C4-2B (cell line): ENCODE data around the gene CDCA8.
"Not testable (repeated sequence)": the region's sequence is repeated elsewhere in the genome, so short reads cannot be mapped to it uniquely, and the experiment has no call there.

ENCODE experiments used
- H3K27ac ChIP-seq: fragments of 450-650 bp; 2 replicates; pipeline ENCODE4 v1.5.1; 2017
- ZFX ChIP-seq: fragments of 450-650 bp; IDR thresholded peaks from 2 replicates; pipeline ENCODE4 v1.6.1; 2017
- TF ChIP-seq, protein P1 (sequence below): fragments of 450-650 bp; conservative IDR thresholded peaks from 2 replicates; pipeline ENCODE4 v1.5.1; 2017; ENCODE audit warnings: mild to moderate bottlenecking

Gene CDCA8

DNA sequence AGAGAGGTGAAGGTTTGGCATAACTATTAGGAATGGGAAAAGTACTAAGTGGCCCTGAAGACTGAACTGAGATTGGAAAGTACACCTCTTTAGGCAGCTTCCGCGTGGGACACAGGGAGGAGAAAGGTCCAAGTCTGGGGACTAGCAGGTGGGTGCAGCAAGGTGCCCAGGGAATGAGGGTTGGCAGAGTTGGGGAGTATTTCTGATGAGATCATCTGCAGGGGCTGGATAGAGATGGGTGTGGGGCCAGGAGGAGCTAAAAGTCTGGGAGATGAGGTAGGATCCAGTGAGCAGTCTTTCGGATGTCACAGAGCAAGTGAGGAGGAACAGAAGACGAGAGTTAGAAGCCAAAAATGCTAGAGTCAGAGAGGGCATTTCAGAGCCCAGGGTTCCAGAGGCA lies 36.1 kb downstream of the CDCA8 start:
- TF ChIP-seq ZFX = no peak
- TF ChIP-seq, protein P1, sequence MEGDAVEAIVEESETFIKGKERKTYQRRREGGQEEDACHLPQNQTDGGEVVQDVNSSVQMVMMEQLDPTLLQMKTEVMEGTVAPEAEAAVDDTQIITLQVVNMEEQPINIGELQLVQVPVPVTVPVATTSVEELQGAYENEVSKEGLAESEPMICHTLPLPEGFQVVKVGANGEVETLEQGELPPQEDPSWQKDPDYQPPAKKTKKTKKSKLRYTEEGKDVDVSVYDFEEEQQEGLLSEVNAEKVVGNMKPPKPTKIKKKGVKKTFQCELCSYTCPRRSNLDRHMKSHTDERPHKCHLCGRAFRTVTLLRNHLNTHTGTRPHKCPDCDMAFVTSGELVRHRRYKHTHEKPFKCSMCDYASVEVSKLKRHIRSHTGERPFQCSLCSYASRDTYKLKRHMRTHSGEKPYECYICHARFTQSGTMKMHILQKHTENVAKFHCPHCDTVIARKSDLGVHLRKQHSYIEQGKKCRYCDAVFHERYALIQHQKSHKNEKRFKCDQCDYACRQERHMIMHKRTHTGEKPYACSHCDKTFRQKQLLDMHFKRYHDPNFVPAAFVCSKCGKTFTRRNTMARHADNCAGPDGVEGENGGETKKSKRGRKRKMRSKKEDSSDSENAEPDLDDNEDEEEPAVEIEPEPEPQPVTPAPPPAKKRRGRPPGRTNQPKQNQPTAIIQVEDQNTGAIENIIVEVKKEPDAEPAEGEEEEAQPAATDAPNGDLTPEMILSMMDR = no peak
- no peak overlapping the region for H3K27ac ChIP-seq

DNA sequence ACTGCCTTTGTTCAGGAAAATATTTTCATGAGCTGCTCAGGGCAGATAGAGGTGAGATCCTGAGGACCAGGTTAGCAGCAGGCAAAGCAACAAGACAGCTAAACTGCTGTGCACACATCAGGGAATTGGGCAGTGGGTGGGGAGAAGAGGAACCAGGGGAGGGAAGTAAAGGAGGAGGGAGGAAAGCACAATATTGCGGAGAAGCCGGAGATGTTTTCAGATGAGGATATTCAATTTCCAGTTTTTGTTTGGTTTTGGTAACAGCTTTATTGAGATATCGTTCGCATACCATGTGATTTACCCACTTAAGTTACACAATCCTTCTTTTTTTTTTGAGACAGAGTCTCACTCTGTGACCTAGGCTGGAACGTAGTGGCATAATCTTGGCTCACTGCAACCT lies 38.1 kb downstream of the CDCA8 start:
- H3K27ac ChIP-seq = no peak overlapping the region

DNA sequence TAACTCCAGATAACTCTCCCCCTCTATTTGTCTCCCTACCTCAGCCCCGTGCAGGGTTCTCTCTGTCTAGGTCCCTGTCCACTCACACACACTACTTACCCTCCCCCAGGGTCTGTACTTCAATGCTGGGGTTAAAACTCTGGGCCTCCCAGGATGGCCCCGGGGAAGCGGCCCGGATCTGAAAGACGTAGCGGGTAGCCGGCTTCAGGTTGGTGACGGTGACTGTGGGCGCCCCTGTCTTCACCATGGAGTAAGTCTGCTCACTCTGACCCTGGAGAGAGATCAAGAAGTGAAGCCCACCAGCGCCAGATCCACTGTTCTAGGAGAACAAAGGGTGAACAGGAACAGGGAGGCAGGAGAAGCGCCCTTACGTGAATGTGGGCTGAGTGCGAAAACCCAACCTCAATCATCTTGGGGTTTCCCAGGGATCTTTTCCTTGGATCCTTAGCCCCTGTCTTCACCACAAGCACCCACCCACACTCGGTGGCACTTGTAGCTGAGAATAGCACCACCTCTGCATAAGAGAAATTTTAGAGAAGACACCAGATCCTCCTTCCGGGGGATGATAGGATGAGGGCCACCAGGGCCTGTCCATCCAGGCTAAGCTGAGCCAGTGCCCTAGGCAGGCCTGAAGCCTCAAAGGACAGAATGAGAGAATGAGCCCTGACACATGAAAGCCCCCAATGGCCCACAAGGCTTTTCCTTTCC lies 39.1 kb downstream of the CDCA8 start:
- TF ChIP-seq, protein P1 = no peak
- no peak for TF ChIP-seq ZFX
- no peak overlapping the region for H3K27ac ChIP-seq

More for the DNA sequence above, 38.1 kb downstream of the CDCA8 start:
- TF ChIP-seq, protein P1 = no peak
- TF ChIP-seq ZFX = no peak

DNA sequence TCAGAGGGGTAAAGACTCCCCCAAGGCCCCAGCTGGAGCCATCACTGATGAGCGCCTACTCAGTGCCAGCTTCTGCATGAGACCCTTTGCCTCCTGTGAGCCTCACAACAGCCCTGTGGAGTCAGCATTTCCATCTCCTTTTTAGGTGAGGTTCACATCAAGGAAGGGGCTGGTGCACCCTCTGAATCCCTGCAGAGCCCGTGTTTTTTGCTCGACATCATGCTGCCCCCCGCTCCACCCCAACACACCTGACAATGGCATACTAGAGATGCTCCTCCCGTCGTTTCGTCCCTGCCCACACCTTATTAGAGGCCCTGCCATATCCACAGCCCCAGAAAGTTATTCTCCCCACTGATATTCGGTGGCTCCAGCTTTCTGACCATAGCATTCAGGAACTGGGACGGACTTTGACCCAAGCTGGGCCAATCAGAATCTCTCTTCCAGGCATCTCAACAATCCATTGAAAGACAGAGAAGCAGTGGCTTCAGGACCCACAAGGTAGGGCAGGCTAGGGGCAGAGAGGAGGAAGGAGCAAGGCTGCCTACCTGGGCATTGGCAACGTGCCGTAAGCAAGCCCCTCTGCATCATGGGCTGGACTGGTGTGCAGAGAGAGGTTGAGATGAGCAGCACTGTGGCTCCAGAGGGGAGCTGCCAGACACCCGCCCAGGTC lies 39.9 kb downstream of the CDCA8 start:
- no peak overlapping the region for H3K27ac ChIP-seq
- TF ChIP-seq ZFX = no peak
- TF ChIP-seq, protein P1 = no peak

DNA sequence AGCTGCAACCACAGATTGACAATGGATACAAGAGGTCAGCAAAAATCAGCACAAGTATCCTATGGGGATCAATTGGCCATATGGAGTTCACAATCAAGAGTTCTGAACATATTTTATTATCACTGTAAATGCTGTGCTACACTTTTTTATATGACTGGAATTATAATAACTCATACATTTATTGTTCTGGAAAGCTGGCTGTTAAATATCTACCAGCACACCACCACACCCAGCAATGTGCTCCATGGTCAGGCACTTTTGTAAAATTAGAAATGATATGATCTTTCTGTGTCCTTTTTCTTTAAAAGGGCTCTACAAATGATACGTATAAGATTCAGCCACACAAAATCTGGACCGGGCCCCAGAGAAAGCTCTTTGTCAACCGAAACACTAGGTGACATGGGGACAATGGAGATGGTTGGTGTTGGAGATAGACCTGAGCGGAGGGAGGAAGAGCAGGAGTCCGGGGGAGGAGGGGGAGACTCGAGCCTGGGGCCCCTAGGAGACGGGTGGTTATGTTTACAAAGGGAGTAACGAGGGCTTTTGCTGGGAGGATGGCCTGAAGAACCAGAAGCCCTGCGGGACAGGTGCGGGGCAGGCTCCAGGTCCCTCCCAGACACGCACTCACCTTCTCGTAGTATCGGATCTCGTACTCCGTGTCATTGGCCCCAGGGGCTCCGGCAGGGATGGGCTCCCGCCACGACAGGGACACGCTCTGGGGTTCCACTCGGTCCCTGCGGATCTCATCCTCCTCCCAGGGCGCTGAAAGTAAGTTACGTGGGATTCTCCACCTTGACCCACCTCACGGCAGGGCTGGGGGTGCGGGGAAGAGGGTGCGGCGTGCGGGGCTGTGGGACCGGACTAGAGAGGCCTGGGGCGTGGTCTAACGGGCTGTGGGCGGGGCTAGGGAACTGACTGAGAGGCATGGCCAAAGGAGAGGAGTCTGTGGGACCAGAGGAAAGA lies 42.6 kb downstream of the CDCA8 start:
- TF ChIP-seq, protein P1 = no peak
- no peak for TF ChIP-seq ZFX
- no peak overlapping the region for H3K27ac ChIP-seq

DNA sequence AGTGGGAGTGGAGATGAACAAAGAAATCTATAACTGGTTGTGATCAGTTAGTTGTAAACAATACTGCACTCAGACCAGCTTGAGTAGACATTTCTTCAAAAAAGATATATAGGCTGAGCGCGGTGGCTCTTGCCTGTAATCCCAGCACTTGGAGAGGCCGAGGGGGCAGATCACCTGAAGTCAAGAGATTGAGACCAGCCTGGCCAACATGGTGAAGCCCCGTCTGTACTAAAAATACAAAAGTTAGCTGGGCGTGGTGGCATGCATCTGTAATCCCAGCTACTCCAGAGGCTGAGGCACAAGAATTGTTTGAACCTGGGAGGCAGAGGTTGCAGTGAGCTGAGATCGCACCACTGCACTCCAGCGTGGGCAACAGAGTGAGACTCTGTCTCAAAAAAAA lies 45.7 kb downstream of the CDCA8 start:
- not testable (repeated sequence) for H3K27ac ChIP-seq

DNA sequence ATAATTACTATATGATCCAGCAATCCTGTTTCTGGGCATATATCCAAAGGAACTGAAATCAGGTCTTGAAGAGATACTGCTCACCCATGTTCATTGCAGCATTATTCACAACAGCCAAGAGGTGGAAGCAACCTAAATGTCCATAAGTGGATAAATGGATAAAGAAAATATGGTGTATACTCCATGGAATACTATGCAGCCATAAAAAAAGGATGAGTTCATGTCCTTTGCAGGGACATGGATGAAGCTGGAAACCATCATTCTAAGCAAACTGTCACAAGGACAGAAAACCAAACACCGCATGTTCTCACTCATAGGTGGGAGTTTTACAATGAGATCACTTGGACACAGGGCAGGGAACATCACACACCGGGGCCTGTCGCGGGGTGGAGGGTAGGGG lies 46.3 kb downstream of the CDCA8 start:
- H3K27ac ChIP-seq = not testable (repeated sequence)

DNA sequence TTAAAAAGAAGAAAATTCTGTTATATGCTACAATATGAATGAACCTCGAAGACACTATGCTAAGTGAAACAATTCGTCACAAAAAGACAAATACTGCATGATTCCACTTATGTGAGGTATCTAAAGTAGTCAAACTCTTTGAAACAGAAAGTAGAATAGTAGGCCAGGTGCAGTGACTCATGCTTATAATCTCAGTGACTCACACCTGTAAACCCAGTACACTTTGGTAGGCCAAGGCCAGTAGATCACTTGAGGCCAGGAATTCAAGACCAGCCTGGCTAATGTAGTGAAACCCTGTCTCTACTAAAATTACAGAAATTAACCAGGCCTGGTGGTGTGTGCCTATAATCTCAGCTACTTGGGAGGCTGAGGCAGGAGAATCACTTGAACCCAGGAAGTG lies 46.9 kb downstream of the CDCA8 start:
- no peak for TF ChIP-seq ZFX
- TF ChIP-seq, protein P1 = no peak
- H3K27ac ChIP-seq = no peak overlapping the region
